SK-N-MC (cell line): ENCODE results near the gene AGAP1.

Source experiments
- EZH2 ChIP-seq: fragments of 200-600 bp; sonication (generic); IDR thresholded peaks from one replicate; pipeline ENCODE4 v1.6.1; 2017; ENCODE audit warnings: antibody characterized with exemption
- POLR2AphosphoS5 ChIP-seq: IDR thresholded peaks from 2 replicates; pipeline ENCODE4 v1.6.1; 2012; ENCODE audit warnings: mild to moderate bottlenecking, low read depth, low read length, borderline replicate concordance

- TF ChIP-seq EZH2: no peak
- TF ChIP-seq POLR2AphosphoS5: no peak
These were observed 164.7 kb downstream of the AGAP1 start for GRCh38 chr2:235658351-235659174.
